ENCODE measurements around the gene SRPX. TPM values are rescaled to one million over a fixed set of nuclear protein-coding genes. Genes with fewer than 3 reads are reported as not detected.

SRPX gene
- total and polyA plus RNA-seq, 2 donors from 2014 or later: 6.1 to 39.2 TPM

GRCh38 chrX:38181357-38181756 lies 39.3 kb downstream of the SRPX start:
- intact Hi-C loops (cut with DNase I): no loop called here
- FAIRE-seq: no peak
- H3K9ac ChIP-seq (ENCODE audit: low read length in 3 of 3): no peak overlapping the region
- no peak overlapping the region for H3K27ac ChIP-seq (ENCODE audit: low read depth in 2 of 2, low read length in 2 of 2)
- H3K27me3 ChIP-seq (ENCODE audit: control insufficient read depth, insufficient read depth, low read length): peaks cover 3% of the 10 kb centered on the region
- H3K4me1 ChIP-seq (ENCODE audit: control insufficient read depth in 2 of 3, insufficient read depth in 2 of 3, low read depth in 1 of 3, low read length in 3 of 3): no peaks in the 10 kb centered on the region
- TF ChIP-seq CTCF (IDR thresholded peaks at IDR 0.05; ENCODE audit: borderline replicate concordance, extremely low read depth, insufficient read depth): no peak
- no peaks in the 10 kb centered on the region for H3K9me3 ChIP-seq (ENCODE audit: control insufficient read depth in 2 of 3, insufficient read depth in 1 of 3, low read length in 3 of 3)
- no peaks in the 10 kb centered on the region for H3K36me3 ChIP-seq (ENCODE audit: control insufficient read depth in 2 of 3, insufficient read depth in 3 of 3, low read length in 3 of 3)
- no peak overlapping the region for H3K4me3 ChIP-seq (ENCODE audit: low read length in 3 of 3)
- DNase-seq: no peak

- Histone ChIP-seq H3K36me3 (ENCODE audit: control insufficient read depth in 2 of 3, insufficient read depth in 3 of 3, low read length in 3 of 3) (no peaks in the 10 kb centered on the region), H3K9ac (ENCODE audit: low read length in 3 of 3) (no peak overlapping the region), H3K4me3 (ENCODE audit: low read length in 3 of 3) (no peak overlapping the region), H3K27me3 (ENCODE audit: control insufficient read depth, insufficient read depth, low read length) (peaks cover 3% of the 10 kb centered on the region), H3K9me3 (ENCODE audit: control insufficient read depth in 2 of 3, insufficient read depth in 1 of 3, low read length in 3 of 3) (no peaks in the 10 kb centered on the region), H3K4me1 (ENCODE audit: control insufficient read depth in 2 of 3, insufficient read depth in 2 of 3, low read depth in 1 of 3, low read length in 3 of 3) (no peaks in the 10 kb centered on the region), H3K27ac (ENCODE audit: low read depth in 2 of 2, low read length in 2 of 2) (no peak overlapping the region)
- FAIRE-seq (no peak), DNase-seq (no peak)
- intact Hi-C loops (cut with DNase I): no loop called here
- TF ChIP-seq CTCF (IDR thresholded peaks at IDR 0.05; ENCODE audit: borderline replicate concordance, extremely low read depth, insufficient read depth): no peak
Measured at GRCh38 chrX:38178396-38178795, 42.3 kb downstream of the SRPX start.

- H3K4me3 ChIP-seq (ENCODE audit: low read length in 3 of 3): no peak overlapping the region
- H3K27ac ChIP-seq (ENCODE audit: low read depth in 2 of 2, low read length in 2 of 2): no peak overlapping the region
- H3K27me3 ChIP-seq (ENCODE audit: control insufficient read depth, insufficient read depth, low read length): peaks cover 5% of the 10 kb centered on the region
- FAIRE-seq (no peak), DNase-seq (peak in 4 of 5 donors; percentile 45 to 62 (median 54))
- H3K4me1 ChIP-seq (ENCODE audit: control insufficient read depth in 2 of 3, insufficient read depth in 2 of 3, low read depth in 1 of 3, low read length in 3 of 3): no peaks in the 10 kb centered on the region
- peak; percentile 44 for TF ChIP-seq CTCF (IDR thresholded peaks at IDR 0.05; ENCODE audit: borderline replicate concordance, extremely low read depth, insufficient read depth)
- H3K9me3 ChIP-seq (ENCODE audit: control insufficient read depth in 2 of 3, insufficient read depth in 1 of 3, low read length in 3 of 3): no peaks in the 10 kb centered on the region
- no peak overlapping the region for H3K9ac ChIP-seq (ENCODE audit: low read length in 3 of 3)
- intact Hi-C loops (cut with DNase I): no loop called here
- H3K36me3 ChIP-seq (ENCODE audit: control insufficient read depth in 2 of 3, insufficient read depth in 3 of 3, low read length in 3 of 3): no peaks in the 10 kb centered on the region
Measured at GRCh38 chrX:38175139-38175538, 45.5 kb downstream of the SRPX start.

- no peaks in the 10 kb centered on the region for H3K4me1 ChIP-seq (ENCODE audit: control insufficient read depth in 2 of 3, insufficient read depth in 2 of 3, low read depth in 1 of 3, low read length in 3 of 3)
- intact Hi-C loops (cut with DNase I): no loop called here
- no peak overlapping the region for H3K9ac ChIP-seq (ENCODE audit: low read length in 3 of 3)
- H3K27me3 ChIP-seq (ENCODE audit: control insufficient read depth, insufficient read depth, low read length): peaks cover 2% of the 10 kb centered on the region
- no peak for TF ChIP-seq CTCF (IDR thresholded peaks at IDR 0.05; ENCODE audit: borderline replicate concordance, extremely low read depth, insufficient read depth)
- DNase-seq (no peak), FAIRE-seq (no peak)
- no peaks in the 10 kb centered on the region for H3K36me3 ChIP-seq (ENCODE audit: control insufficient read depth in 2 of 3, insufficient read depth in 3 of 3, low read length in 3 of 3)
- no peak overlapping the region for H3K4me3 ChIP-seq (ENCODE audit: low read length in 3 of 3)
- no peak overlapping the region for H3K27ac ChIP-seq (ENCODE audit: low read depth in 2 of 2, low read length in 2 of 2)
- H3K9me3 ChIP-seq (ENCODE audit: control insufficient read depth in 2 of 3, insufficient read depth in 1 of 3, low read length in 3 of 3): no peaks in the 10 kb centered on the region
Measured at GRCh38 chrX:38172596-38172995, 48.1 kb downstream of the SRPX start.
